NK-92 (cell line): ENCODE results near the gene CD28.
"Not testable (repeated sequence)": the region's sequence is repeated elsewhere in the genome, so short reads cannot be mapped to it uniquely, and the experiment has no call there.

Experiments
- DNase-seq: peaks from one replicate; lab custom pipeline; 2025; ENCODE audit not compliant: unreplicated experiment; lab: John Stamatoyannopoulos, UW

The CD28 gene

DNA sequence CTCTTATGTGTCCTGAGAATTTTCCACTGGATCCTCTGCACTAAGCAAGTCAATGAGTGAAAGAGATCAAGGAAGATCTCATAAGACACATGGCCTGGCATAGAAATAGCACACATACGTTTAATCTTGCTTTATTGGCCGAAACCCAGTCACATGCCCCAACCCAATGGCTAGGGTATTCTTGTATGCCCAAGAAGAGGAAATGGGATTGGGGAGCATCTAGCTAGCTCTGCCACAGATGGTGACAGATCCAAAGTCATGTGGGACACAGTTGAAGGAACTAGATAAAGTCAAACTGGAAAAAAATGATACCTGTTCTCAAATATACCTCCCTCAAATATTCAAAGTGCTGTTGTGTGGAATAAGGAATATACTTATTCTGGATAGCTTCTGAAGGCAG is 74.7 kb downstream of the CD28 start:
- no peak for DNase-seq

DNA sequence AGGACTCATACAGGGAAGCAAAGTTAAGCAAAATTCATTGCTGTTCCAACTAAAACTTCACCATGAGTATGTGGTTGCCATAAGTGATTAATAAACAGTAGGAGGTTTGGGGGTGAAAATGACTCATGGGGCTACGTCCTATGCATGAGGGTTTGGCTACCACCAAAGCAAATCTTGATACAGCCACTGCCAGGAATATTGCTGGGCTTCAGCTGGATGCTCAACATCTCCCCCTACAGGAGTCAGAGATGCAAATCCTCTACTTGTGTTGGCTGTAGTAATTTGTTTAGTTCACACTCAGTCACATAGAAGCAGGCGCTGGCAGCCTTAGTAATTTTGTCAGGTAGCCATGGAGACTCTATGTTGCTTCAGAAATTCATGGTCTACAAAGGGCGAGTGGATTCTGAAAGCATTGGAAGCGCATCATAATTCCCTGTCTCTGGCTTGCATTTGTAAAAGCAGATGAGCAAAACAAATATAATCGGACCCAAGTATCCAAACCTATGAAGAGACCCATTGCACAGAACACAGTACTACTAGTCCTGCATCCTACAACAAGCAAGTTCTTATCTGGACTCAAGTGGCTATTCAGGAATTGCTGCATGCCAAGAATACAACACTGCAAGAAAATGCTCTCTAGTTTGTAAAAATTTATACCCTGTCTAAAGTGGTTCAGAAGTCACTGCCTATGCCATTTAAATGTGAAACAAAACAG is 76.0 kb downstream of the CD28 start:
- DNase-seq: no peak

DNA sequence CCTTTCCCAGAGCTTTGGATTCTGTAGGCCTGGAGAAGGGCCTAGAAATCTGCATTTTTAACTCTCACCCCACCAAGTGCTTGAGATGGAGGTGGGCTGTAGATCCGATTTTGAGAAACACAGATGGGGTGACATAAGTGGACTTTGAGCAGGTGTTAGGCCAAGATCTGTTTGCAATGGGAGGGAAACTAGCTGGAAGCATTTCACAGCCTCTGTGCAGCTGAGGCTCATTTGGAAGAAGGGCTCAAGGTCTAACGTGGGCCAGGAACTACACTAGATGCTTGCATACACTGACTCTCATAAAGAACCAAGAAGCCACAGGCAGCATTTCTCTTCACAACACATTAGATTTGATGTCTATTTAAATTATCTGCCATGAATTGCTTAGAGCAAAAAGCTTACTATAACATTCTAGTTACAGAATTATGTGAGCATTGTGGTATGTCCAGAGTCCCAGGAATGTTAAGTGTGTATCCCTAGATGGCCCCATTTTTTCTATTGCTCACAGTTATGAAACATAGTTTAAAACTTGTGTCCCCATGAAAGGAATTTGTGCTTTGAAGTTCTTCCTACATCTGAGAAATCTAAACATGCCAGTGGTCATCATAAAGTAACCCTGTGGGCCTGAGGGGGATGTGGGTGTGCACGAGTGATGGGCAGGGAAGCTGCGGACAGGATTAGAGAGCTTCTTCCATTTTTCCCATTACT is 77.2 kb downstream of the CD28 start:
- DNase-seq: no peak

DNA sequence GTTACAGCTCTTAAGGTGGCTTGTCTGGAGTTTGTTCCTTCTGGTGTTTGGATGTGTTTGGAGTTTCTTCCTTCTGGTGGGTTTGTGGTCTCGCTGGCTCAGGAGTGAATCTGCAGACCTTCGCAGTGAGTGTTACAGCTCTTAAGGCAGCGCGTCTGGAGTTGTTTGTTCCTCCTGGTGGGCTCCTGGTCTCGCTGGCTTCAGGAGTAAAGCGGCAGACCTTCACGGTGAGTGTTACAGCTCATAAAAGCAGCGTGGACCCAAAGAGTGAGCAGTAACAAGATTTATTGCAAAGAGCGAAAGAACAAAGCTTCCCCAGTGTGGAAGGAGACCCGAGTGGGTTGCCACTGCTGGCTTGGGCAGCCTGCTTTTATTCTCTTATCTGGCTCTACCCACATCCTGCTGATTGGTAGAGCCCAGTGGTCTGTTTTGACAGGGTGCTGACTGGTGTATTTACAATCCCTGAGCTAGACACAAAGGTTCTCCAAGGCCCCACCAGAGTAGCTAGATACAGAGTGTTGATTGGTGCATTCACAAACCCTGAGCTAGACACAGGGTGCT is 78.4 kb downstream of the CD28 start:
- DNase-seq: not testable (repeated sequence)

DNA sequence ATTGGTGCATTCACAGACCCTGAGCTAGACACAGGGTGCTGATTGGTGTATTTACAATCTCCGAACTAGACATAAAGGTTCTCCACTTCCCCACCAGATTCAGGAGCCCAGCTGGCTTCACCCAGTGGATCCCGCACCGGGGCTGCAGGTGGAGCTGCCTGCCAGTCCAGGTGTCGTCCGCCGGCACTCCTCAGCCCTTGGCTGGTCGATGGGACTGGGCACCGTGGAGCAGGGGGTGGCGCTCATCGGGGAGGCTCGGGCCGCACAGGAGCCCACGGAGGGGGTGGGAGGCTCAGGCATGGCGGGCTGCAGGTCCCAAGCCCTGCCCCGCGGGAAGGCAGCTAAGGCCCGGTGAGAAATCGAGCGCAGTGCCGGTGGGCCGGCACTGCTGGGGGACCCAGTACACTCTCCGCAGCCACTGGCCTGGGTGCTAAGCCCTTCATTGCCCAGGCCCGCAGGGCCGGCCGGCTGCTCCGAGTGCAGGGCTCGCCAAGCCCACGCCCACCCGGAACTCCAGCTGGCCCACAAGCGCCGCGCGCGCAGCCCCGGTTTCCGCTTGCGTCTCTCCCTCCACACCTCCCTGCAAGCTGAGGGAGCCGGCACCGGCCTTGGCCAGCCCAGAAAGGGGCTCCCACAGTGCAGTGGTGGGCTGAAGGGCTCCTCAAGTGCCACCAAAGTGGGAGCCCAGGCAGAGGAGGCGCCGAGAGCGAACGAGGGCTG is 79.1 kb downstream of the CD28 start:
- not testable (repeated sequence) for DNase-seq

DNA sequence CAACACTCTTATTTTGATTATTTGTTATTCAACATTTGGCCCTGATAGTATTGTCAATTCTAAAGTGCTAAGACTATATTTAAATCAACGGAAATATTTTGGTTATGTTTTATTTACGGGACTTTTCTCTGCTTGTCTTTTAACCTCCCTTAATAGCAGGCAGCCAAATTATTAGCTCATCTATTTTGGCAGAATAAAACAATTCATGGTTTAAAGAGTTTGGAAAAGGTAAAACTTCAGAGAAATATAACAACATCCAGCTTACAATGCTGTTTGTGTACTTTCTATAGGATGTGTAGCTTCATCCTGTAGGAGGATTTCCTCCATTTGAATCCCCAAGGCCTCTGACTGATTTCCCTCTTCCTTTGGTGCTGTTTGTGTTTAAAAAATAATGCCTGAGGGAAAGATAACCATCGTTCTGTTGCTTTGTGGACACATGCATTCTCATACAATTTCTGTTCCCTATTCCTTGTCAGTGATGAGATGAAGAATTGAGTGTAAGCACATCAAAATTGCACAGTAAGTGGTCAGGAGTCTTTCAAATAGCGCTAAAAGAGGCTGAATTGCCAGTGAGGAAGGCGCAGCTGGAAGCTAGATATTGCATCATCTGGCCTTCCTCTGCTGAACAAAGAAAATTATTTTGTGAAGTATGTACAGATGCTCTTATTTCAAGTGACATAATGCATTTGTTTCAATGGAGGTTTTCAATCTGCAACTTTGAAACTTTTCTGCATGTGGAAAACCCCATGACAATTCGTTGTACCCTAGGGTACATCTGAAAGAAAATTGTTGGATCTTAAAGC is 80.3 kb downstream of the CD28 start:
- DNase-seq: no peak

DNA sequence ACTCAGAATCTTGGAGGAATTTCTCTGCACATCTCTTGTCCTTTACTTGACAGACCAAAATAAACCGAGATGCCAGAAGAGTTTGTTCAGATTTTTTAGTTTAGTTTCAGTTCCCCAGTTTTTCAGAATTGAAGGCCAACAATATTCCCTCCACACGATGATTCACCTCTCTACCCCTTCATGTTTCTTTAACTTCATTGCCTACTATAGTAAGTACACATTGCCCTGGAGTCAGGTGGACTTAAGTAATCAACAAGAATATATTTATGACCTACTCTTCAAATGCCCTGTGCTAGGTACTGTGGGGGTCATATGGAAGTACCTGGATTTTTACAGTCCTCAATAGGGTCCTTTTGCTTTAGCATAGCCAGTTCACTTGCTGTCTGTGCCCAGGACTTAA is 81.5 kb downstream of the CD28 start:
- DNase-seq: no peak
